ENCODE results near the gene ST7. TPM values are rescaled to one million over a fixed set of nuclear protein-coding genes. Genes with fewer than 3 reads are reported as not detected.

ST7 gene
- total and polyA plus RNA-seq, 8 donors: 7.5 to 49.0 (median 16.1) TPM

DNA sequence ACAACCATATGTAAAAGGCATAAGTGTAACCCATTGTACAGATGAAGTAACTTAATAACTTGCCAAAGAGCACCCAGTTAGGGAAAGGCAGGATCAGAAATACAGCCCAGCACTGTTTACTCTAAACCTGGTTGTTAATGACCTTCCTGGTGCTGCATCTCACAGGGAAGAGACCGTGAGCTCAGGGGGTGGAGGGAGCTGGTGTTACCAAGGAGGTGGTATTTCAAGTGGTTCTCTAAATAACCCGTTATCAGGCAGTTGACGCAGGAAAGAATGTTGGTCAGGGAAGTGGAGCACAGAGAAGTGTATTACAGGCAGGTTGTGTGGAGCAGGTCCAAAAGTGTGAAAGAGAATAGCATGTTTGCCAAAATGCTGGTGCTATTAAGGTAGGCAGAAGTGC is 4.4 kb upstream of the ST7 start:
- no peaks in the 10 kb centered on the region for H3K27me3 ChIP-seq
- no peaks in the 10 kb centered on the region for H3K9me3 ChIP-seq
- DNase-seq: peak; percentile 26 to 29
- WGBS, 5 donors: 24 to 46% (median 25%) methylated on average over 3 of the region's 3 CpGs
- intact Hi-C loops (cut with DNase I; ENCODE audit: low total_unique reads): no loop called here
- TF ChIP-seq POLR2AphosphoS5 (IDR thresholded peaks at IDR 0.05) (peak in 1 of 3 donors; percentile 16), EP300 (IDR thresholded peaks at IDR 0.05) (no peak)
- H3K4me3 ChIP-seq: no peak overlapping the region
- H3K27ac ChIP-seq: no peak overlapping the region
- no peaks in the 10 kb centered on the region for H3K36me3 ChIP-seq
- H3K4me1 ChIP-seq: peaks cover 6 to 17% (median 11%) of the 10 kb centered on the region in 4 donors

DNA sequence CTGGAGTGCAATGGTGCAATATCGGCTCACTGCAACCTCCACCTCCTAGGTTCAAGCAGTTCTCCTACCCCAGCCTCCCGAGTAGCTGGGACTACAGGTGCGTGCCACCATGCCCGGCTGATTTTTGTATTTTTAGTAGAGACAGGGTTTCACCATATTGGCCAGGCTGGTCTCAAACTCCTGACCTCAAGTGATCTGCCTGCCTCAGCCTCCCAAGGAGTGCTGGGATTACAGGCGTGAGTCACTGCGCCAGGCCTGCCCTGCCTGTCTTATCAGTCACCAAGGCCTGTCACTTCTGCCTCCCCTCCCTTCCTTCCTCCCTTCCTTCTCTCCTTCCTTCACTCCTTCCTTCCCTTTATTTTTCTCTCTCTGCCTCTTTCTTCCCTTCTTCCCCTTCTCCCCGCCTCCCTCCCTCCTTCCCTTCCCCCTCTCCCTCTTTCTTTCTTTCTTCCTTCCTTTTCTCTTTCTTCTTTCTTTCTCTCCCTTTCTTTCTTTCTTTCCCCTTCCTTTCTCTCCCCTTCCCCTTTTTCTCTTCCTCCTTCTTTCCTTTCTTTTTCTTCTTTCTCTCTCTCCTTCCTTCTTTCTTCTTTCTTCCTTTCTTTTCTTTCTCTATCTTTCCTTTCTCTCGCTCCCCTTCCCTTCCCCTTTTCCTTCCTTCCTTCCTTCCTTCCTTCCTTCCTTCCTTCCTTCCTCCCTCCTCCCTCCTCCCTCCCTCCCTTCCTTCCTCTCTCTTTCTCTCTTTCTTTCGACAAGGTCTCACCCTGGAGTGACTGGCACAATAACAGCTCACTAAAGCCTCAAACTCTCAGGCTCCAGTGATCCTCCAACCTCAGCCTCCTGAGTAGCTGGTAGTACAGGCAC is 3.1 kb upstream of the ST7 start:
- Histone ChIP-seq H3K27ac (no peak overlapping the region), H3K36me3 (no peaks in the 10 kb centered on the region), H3K27me3 (no peaks in the 10 kb centered on the region), H3K9me3 (no peaks in the 10 kb centered on the region), H3K4me1 (peaks cover 10 to 26% (median 17%) of the 10 kb centered on the region in 4 donors), H3K4me3 (no peak overlapping the region)
- TF ChIP-seq EP300 (IDR thresholded peaks at IDR 0.05) (no peak), POLR2AphosphoS5 (IDR thresholded peaks at IDR 0.05) (no peak), CTCF (IDR thresholded peaks at IDR 0.05) (no peak), POLR2A (IDR thresholded peaks at IDR 0.05) (no peak)
- intact Hi-C loops (cut with DNase I; ENCODE audit: low total_unique reads): no loop called here
- DNase-seq: no peak
- WGBS, 5 donors: 84 to 94% (median 92%) methylated on average over 9 of the region's 9 CpGs

GRCh38 chr7:116950889-116951351 is 2.4 kb upstream of the ST7 start:
- Histone ChIP-seq H3K9me3 (no peaks in the 10 kb centered on the region), H3K4me1 (peaks cover 15 to 33% (median 24%) of the 10 kb centered on the region in 4 donors), H3K27me3 (no peaks in the 10 kb centered on the region), H3K4me3 (no peak overlapping the region), H3K36me3 (no peaks in the 10 kb centered on the region), H3K27ac (no peak overlapping the region)
- no peak for TF ChIP-seq POLR2A (IDR thresholded peaks at IDR 0.05)
- intact Hi-C loops (cut with DNase I; ENCODE audit: low total_unique reads): no loop called here
- no peak for DNase-seq
- WGBS, 5 donors: 94 to 96% (median 95%) methylated on average over 5 of the region's 5 CpGs

- intact Hi-C loops (cut with DNase I; ENCODE audit: low total_unique reads): no loop called here
- Histone ChIP-seq H3K4me3 (no peak overlapping the region), H3K27ac (peak overlapping the region in 1 of 5 donors; percentile 99), H3K9me3 (no peaks in the 10 kb centered on the region), H3K4me1 (peaks cover 18 to 40% (median 30%) of the 10 kb centered on the region in 4 donors), H3K36me3 (no peaks in the 10 kb centered on the region), H3K27me3 (no peaks in the 10 kb centered on the region)
- no peak for DNase-seq
- TF ChIP-seq POLR2AphosphoS5 (IDR thresholded peaks at IDR 0.05): no peak
- WGBS, 5 donors: 86 to 97% (median 93%) methylated on average over 17 of the region's 17 CpGs
These were observed 1.7 kb upstream of the ST7 start for GRCh38 chr7:116951366-116952292.

- DNase-seq: peak; percentile 73 to 83
- H3K27me3 ChIP-seq: no peaks in the 10 kb centered on the region
- H3K9me3 ChIP-seq: no peaks in the 10 kb centered on the region
- peak overlapping the region; percentile 67 to 98 (median 84) for H3K4me3 ChIP-seq
- no peaks in the 10 kb centered on the region for H3K36me3 ChIP-seq
- 1 to 4% (median 3%) methylated on average over 22 to 25 of the region's 25 CpGs for WGBS, 5 donors
- H3K27ac ChIP-seq: peak overlapping the region; percentile 96 to 99 (median 99)
- no peak for TF ChIP-seq POLR2A (IDR thresholded peaks at IDR 0.05)
- no peak for TF ChIP-seq POLR2AphosphoS5 (IDR thresholded peaks at IDR 0.05)
- TF ChIP-seq EP300 (IDR thresholded peaks at IDR 0.05): no peak
- no peak for TF ChIP-seq CTCF (IDR thresholded peaks at IDR 0.05)
- intact Hi-C loops (cut with DNase I; ENCODE audit: low total_unique reads): no loop called here
- H3K4me1 ChIP-seq: peaks cover 21 to 43% (median 32%) of the 10 kb centered on the region in 4 donors
These were observed 498 bp upstream of the ST7 start for GRCh38 chr7:116952635-116953371.
